Neuron (in vitro differentiated cells): Measurements from ENCODE around the gene NKX2-8.

Experiments
- H2AFZ ChIP-seq: one replicate; pipeline ENCODE4 v1.6.1; 2013; ENCODE audit warnings: low read depth, mild to moderate bottlenecking, inconsistent platforms, low read length, moderate library complexity
- H3K27me3 ChIP-seq: one replicate; pipeline ENCODE4 v1.6.1; 2013; ENCODE audit warnings: low read length; ENCODE audit not compliant: insufficient read depth
- H3K36me3 ChIP-seq: one replicate; pipeline ENCODE4 v1.6.1; 2013; ENCODE audit warnings: low read length; ENCODE audit not compliant: insufficient read depth
- H3K4me1 ChIP-seq: one replicate; pipeline ENCODE4 v1.6.1; 2013; ENCODE audit warnings: low read length; ENCODE audit not compliant: insufficient read depth
- H3K4me3 ChIP-seq: 2 replicates; pipeline ENCODE4 v1.5.1; 2013; ENCODE audit warnings: mild to moderate bottlenecking, low read length, moderate library complexity
- H3K9me3 ChIP-seq: one replicate; pipeline ENCODE4 v1.6.1; 2013; ENCODE audit warnings: low read length

The NKX2-8 gene

GRCh38 chr14:36582011-36582873 lies at the start of gene NKX2-8:
Gene NKX2-8 (minus strand): TSS chr14:36582614. CDS start chr14:36582389, 225 bp downstream.
- H3K9me3 ChIP-seq, result peaks cover 2% of the 10 kb centered on the region
- no peaks in the 10 kb centered on the region for H3K4me1 ChIP-seq
- peak within 1 kb of the TSS; percentile 94 for H2AFZ ChIP-seq
- H3K36me3 ChIP-seq, result no peaks in the 10 kb centered on the region
- peak within 1 kb of the TSS; percentile 39 for H3K4me3 ChIP-seq
- peaks cover 95% of the 10 kb centered on the region for H3K27me3 ChIP-seq

GRCh38 chr14:36627981-36628380 lies 45.6 kb upstream of the NKX2-8 start:
- Histone ChIP-seq H3K4me3 (no peak overlapping the region), H3K9me3 (no peaks in the 10 kb centered on the region), H3K27me3 (peaks cover 18% of the 10 kb centered on the region), H2AFZ (no peak overlapping the region), H3K4me1 (no peaks in the 10 kb centered on the region), H3K36me3 (no peaks in the 10 kb centered on the region)

GRCh38 chr14:36626151-36626550 lies 43.7 kb upstream of the NKX2-8 start:
- Histone ChIP-seq H3K36me3 (no peaks in the 10 kb centered on the region), H3K9me3 (no peaks in the 10 kb centered on the region), H3K4me3 (no peak overlapping the region), H3K4me1 (no peaks in the 10 kb centered on the region), H2AFZ (no peak overlapping the region), H3K27me3 (peaks cover 16% of the 10 kb centered on the region)

GRCh38 chr14:36625436-36625835 lies 43.0 kb upstream of the NKX2-8 start:
- Histone ChIP-seq H2AFZ (no peak overlapping the region), H3K4me3 (no peak overlapping the region), H3K4me1 (no peaks in the 10 kb centered on the region), H3K36me3 (no peaks in the 10 kb centered on the region), H3K27me3 (peaks cover 16% of the 10 kb centered on the region), H3K9me3 (no peaks in the 10 kb centered on the region)

GRCh38 chr14:36625014-36625413 lies 42.6 kb upstream of the NKX2-8 start:
- Histone ChIP-seq H3K36me3 (no peaks in the 10 kb centered on the region), H3K4me1 (no peaks in the 10 kb centered on the region), H3K27me3 (peaks cover 16% of the 10 kb centered on the region), H3K9me3 (no peaks in the 10 kb centered on the region), H3K4me3 (no peak overlapping the region), H2AFZ (no peak overlapping the region)

GRCh38 chr14:36619853-36620252 lies 37.4 kb upstream of the NKX2-8 start:
- peaks cover 15% of the 10 kb centered on the region for H3K27me3 ChIP-seq
- no peaks in the 10 kb centered on the region for H3K9me3 ChIP-seq
- H3K4me3 ChIP-seq, result no peak overlapping the region
- no peaks in the 10 kb centered on the region for H3K36me3 ChIP-seq
- H2AFZ ChIP-seq, result no peak overlapping the region
- no peaks in the 10 kb centered on the region for H3K4me1 ChIP-seq

GRCh38 chr14:36619131-36619530 lies 36.7 kb upstream of the NKX2-8 start:
- no peak overlapping the region for H3K4me3 ChIP-seq
- peaks cover 15% of the 10 kb centered on the region for H3K27me3 ChIP-seq
- no peak overlapping the region for H2AFZ ChIP-seq

GRCh38 chr14:36618641-36619040 lies 36.2 kb upstream of the NKX2-8 start:
- no peaks in the 10 kb centered on the region for H3K4me1 ChIP-seq
- H2AFZ ChIP-seq, result no peak overlapping the region
- H3K27me3 ChIP-seq, result peaks cover 15% of the 10 kb centered on the region
- no peaks in the 10 kb centered on the region for H3K9me3 ChIP-seq
- no peak overlapping the region for H3K4me3 ChIP-seq
- no peaks in the 10 kb centered on the region for H3K36me3 ChIP-seq

More at GRCh38 chr14:36619131-36619530, 36.7 kb upstream of the NKX2-8 start:
- Histone ChIP-seq H3K36me3 (no peaks in the 10 kb centered on the region), H3K9me3 (no peaks in the 10 kb centered on the region), H3K4me1 (no peaks in the 10 kb centered on the region)

- peaks cover 15% of the 10 kb centered on the region for H3K27me3 ChIP-seq
- no peaks in the 10 kb centered on the region for H3K9me3 ChIP-seq
- H3K36me3 ChIP-seq, result no peaks in the 10 kb centered on the region
These were observed 35.4 kb upstream of the NKX2-8 start for GRCh38 chr14:36617824-36618223.

GRCh38 chr14:36605506-36605857 lies 23.1 kb upstream of the NKX2-8 start:
- no peaks in the 10 kb centered on the region for H3K4me1 ChIP-seq
- H3K4me3 ChIP-seq, result no peak overlapping the region
- no peaks in the 10 kb centered on the region for H3K36me3 ChIP-seq
- no peak overlapping the region for H2AFZ ChIP-seq
- no peaks in the 10 kb centered on the region for H3K9me3 ChIP-seq
- H3K27me3 ChIP-seq, result peaks cover 18% of the 10 kb centered on the region

More at GRCh38 chr14:36617824-36618223, 35.4 kb upstream of the NKX2-8 start:
- Histone ChIP-seq H3K4me1 (no peaks in the 10 kb centered on the region), H2AFZ (no peak overlapping the region), H3K4me3 (no peak overlapping the region)

- no peak overlapping the region for H3K4me3 ChIP-seq
- no peaks in the 10 kb centered on the region for H3K36me3 ChIP-seq
- H2AFZ ChIP-seq, result no peak overlapping the region
- H3K4me1 ChIP-seq, result no peaks in the 10 kb centered on the region
- H3K27me3 ChIP-seq, result peaks cover 21% of the 10 kb centered on the region
- H3K9me3 ChIP-seq, result no peaks in the 10 kb centered on the region
These were observed 22.5 kb upstream of the NKX2-8 start for GRCh38 chr14:36604757-36605505.

- Histone ChIP-seq H3K27me3 (peaks cover 33% of the 10 kb centered on the region), H2AFZ (no peak overlapping the region), H3K36me3 (no peaks in the 10 kb centered on the region), H3K9me3 (no peaks in the 10 kb centered on the region), H3K4me3 (no peak overlapping the region), H3K4me1 (no peaks in the 10 kb centered on the region)
These were observed 18.0 kb upstream of the NKX2-8 start for GRCh38 chr14:36600431-36600830.

GRCh38 chr14:36591482-36591881 lies 9.1 kb upstream of the NKX2-8 start:
- H3K4me1 ChIP-seq, result no peaks in the 10 kb centered on the region
- peaks cover 70% of the 10 kb centered on the region for H3K27me3 ChIP-seq
- H2AFZ ChIP-seq, result no peak overlapping the region
- no peaks in the 10 kb centered on the region for H3K9me3 ChIP-seq
- H3K4me3 ChIP-seq, result no peak overlapping the region
- H3K36me3 ChIP-seq, result no peaks in the 10 kb centered on the region
